ENCODE measurements around the gene U2AF1.
"Not testable (repeated sequence)": the region's sequence is repeated elsewhere in the genome, so short reads cannot be mapped to it uniquely, and the experiment has no call there.

DNA sequence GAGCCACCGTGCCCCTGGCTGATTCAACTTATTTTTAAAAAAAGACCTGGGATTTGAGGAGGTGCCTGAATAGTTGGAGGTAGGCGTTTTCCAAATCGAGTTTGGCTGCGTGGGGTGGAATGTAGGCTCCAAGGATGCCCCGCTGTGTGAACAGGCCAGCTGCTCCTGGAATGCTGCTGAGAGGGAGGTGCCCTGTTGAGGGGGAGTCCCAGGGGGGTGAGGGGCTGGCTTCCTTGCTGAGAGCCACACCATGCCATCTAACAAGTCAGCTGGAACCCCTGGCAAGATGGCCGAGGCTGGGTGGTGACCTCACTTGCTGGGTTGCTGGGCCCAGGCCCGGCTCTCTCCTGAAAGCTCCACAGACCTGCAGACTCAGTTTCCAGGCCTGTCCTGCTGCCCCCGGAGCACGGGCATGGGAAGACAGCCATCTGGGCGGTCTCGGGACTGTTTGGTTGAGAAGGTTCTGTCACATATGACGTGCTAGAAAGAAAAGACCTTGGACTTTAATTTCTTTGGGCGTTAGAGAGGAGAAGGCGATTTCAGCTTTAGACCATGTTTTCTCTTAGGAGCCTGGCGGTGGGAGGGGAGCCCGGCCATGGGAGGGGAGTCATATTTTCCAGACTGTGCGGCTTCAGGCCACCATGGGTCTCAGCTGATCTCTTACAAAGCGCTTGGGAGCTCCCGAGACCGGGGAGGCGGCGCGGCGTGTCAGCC is 24.6 kb downstream of the U2AF1 start:
- TF ChIP-seq EZH2 (IDR thresholded peaks at IDR 0.05; ENCODE audit: borderline replicate concordance); EZH2phosphoT487 (IDR thresholded peaks at IDR 0.05; ENCODE audit: low read depth, severe bottlenecking, unreplicated experiment): not testable (repeated sequence)
- TF ChIP-seq, protein P1, sequence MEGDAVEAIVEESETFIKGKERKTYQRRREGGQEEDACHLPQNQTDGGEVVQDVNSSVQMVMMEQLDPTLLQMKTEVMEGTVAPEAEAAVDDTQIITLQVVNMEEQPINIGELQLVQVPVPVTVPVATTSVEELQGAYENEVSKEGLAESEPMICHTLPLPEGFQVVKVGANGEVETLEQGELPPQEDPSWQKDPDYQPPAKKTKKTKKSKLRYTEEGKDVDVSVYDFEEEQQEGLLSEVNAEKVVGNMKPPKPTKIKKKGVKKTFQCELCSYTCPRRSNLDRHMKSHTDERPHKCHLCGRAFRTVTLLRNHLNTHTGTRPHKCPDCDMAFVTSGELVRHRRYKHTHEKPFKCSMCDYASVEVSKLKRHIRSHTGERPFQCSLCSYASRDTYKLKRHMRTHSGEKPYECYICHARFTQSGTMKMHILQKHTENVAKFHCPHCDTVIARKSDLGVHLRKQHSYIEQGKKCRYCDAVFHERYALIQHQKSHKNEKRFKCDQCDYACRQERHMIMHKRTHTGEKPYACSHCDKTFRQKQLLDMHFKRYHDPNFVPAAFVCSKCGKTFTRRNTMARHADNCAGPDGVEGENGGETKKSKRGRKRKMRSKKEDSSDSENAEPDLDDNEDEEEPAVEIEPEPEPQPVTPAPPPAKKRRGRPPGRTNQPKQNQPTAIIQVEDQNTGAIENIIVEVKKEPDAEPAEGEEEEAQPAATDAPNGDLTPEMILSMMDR (IDR thresholded peaks at IDR 0.05; ENCODE audit: poor library complexity): not testable (repeated sequence)

Measured in hepatocyte (in vitro differentiated cells).